A549 (cell line): ENCODE data around the gene ARL2. TPM values are rescaled to one million over a fixed set of nuclear protein-coding genes. Genes with fewer than 3 reads are reported as not detected.

Source experiments
- ATAC-seq, 2 experiments: fragments of 200-7000 bp in 1 of 2; fragments of >200 bp in 1 of 2; cut with Nextera tagmentation in 1 of 2; cut with Tn5 transposase in 1 of 2; 3 replicates each; pipeline versions ENCODE4 v1.8.0 to v1.9.1; 2018 to 2020; ENCODE audit warnings: mild to moderate bottlenecking in 1 of 2, moderate library complexity in 1 of 2
- CTCF ChIA-PET: fragments of 300-600 bp; sonication (Branson Sonifier 250); formaldehyde crosslinking; extraction: SDS; loops from one replicate; lab custom pipeline; 2021; ENCODE audit warnings: antibody characterized with exemption, inconsistent platforms; lab: Yijun Ruan, JAX
- POLR2A ChIA-PET: fragments of 350-600 bp; formaldehyde crosslinking; extraction: SDS; loops from one replicate; lab custom pipeline; 2021; ENCODE audit warnings: antibody characterized with exemption, inconsistent platforms; lab: Yijun Ruan, JAX
- DNase-seq, 2 experiments: peaks; one replicate each; pipeline versions ENCODE4 v3.0.0 to v3.0.0-alpha.2; 2011 to 2016; ENCODE audit warnings: low read depth in 1 of 2, low spot score in 1 of 2
- FAIRE-seq: peaks from 2 replicates; lab custom pipeline; 2011; peaks lifted over from hg19 to GRCh38; lab: Jason Lieb, UNC
- H3K27ac ChIP-seq, 2 experiments: fragments of >200 bp; sonication (Bioruptor Twin); formaldehyde crosslinking; 3 replicates each; pipeline ENCODE4 v1.5.1; 2016 to 2017
- H3K4me1 ChIP-seq: fragments of >200 bp; sonication (Bioruptor Twin); formaldehyde crosslinking; 3 replicates; pipeline ENCODE4 v1.6.1; 2016
- H3K4me2 ChIP-seq: fragments of >200 bp; sonication (Bioruptor Twin); formaldehyde crosslinking; 3 replicates; pipeline ENCODE4 v1.6.1; 2016
- H3K4me3 ChIP-seq: fragments of >200 bp; sonication (Bioruptor Twin); formaldehyde crosslinking; 3 replicates; pipeline ENCODE4 v1.5.1; 2016
- H3K9me3 ChIP-seq: fragments of >200 bp; sonication (Bioruptor Twin); formaldehyde crosslinking; 3 replicates; pipeline ENCODE4 v1.6.1; 2016
- BHLHE40 ChIP-seq: IDR thresholded peaks from 2 replicates; pipeline ENCODE4 v1.6.1; 2012; ENCODE audit warnings: low read depth, low read length, inconsistent platforms
- CBX8 ChIP-seq: fragments of 200-600 bp; sonication (generic); IDR thresholded peaks from 2 replicates; pipeline ENCODE4 v1.6.1; 2016
- CEBPB ChIP-seq, 2 experiments: fragments of >200 bp in 1 of 2; sonication (Bioruptor Twin) in 1 of 2; formaldehyde crosslinking in 1 of 2; IDR thresholded peaks; 2 replicates each; pipeline ENCODE4 v1.6.1; 2012 to 2016
- CHD4 ChIP-seq: fragments of 200-600 bp; sonication (generic); IDR thresholded peaks from 2 replicates; pipeline ENCODE4 v1.6.1; 2016; ENCODE audit warnings: antibody characterized with exemption, mild to moderate bottlenecking, borderline replicate concordance
- EP300 ChIP-seq, 2 experiments: fragments of >200 bp; sonication (Bioruptor Twin); formaldehyde crosslinking; IDR thresholded peaks; 2 replicates in 1 of 2; 3 replicates in 1 of 2; pipeline ENCODE4 v1.6.1; 2016 to 2017
- ESRRA ChIP-seq: fragments of 150-350 bp; IDR thresholded peaks from 2 replicates; pipeline ENCODE4 v1.6.1; 2014; ENCODE audit warnings: mild to moderate bottlenecking, low read length, borderline replicate concordance
- FOSL2 ChIP-seq, 2 experiments: fragments of 450-650 bp in 1 of 2; fragments of >200 bp in 1 of 2; sonication (Bioruptor Twin) in 1 of 2; formaldehyde crosslinking; IDR thresholded peaks; 2 replicates each; pipeline versions ENCODE4 v1.5.0 to v1.6.1; 2016 to 2020; ENCODE audit warnings: mild to moderate bottlenecking in 1 of 2, moderate library complexity in 1 of 2
- FOXS1 ChIP-seq: fragments of 250-450 bp; sonication (Bioruptor Pico); IDR thresholded peaks from 2 replicates; pipeline ENCODE4 v1.5.0; 2020; ENCODE audit warnings: mild to moderate bottlenecking, moderate library complexity
- HOXA7 ChIP-seq: fragments of 250-450 bp; sonication (Bioruptor Pico); IDR thresholded peaks from 2 replicates; pipeline ENCODE4 v1.5.0; 2020; ENCODE audit warnings: mild to moderate bottlenecking, moderate library complexity
- HOXB5 ChIP-seq: fragments of 250-450 bp; sonication (Bioruptor Pico); IDR thresholded peaks from 2 replicates; pipeline ENCODE4 v1.5.0; 2020; ENCODE audit warnings: mild to moderate bottlenecking, moderate library complexity
- JUN ChIP-seq, 2 experiments: fragments of >200 bp; sonication (Bioruptor Twin); formaldehyde crosslinking; IDR thresholded peaks; 2 replicates in 1 of 2; 3 replicates in 1 of 2; pipeline ENCODE4 v1.6.1; 2016 to 2017
- JUNB ChIP-seq: fragments of >200 bp; sonication (Bioruptor Twin); formaldehyde crosslinking; IDR thresholded peaks from 2 replicates; pipeline ENCODE4 v1.6.1; 2016
- KDM1A ChIP-seq: fragments of 200-600 bp; sonication (generic); IDR thresholded peaks from 2 replicates; pipeline ENCODE4 v1.6.1; 2016; ENCODE audit warnings: low read depth, mild to moderate bottlenecking
- KDM5A ChIP-seq: fragments of 200-600 bp; sonication (generic); IDR thresholded peaks from 2 replicates; pipeline ENCODE4 v1.6.1; 2016; ENCODE audit warnings: antibody characterized with exemption, mild to moderate bottlenecking
- MAFK ChIP-seq: fragments of 450-650 bp; IDR thresholded peaks from 2 replicates; pipeline ENCODE4 v1.6.1; 2014; ENCODE audit not compliant: partially characterized antibody
- MYC ChIP-seq: IDR thresholded peaks from 2 replicates; pipeline ENCODE4 v1.6.1; 2012; ENCODE audit warnings: mild to moderate bottlenecking, inconsistent platforms, low read length, improper control_type of control experiment, borderline replicate concordance
- PHF8 ChIP-seq: fragments of 200-600 bp; sonication (generic); IDR thresholded peaks from 2 replicates; pipeline ENCODE4 v1.6.1; 2016; ENCODE audit warnings: low read depth, mild to moderate bottlenecking, antibody characterized with exemption, moderate library complexity, borderline replicate concordance
- RAD21 ChIP-seq, 2 experiments: fragments of >200 bp in 1 of 2; sonication (Bioruptor Twin) in 1 of 2; formaldehyde crosslinking in 1 of 2; IDR thresholded peaks in 1 of 2; conservative IDR thresholded peaks in 1 of 2; 2 replicates in 1 of 2; 3 replicates in 1 of 2; pipeline ENCODE4 v1.6.1; 2012 to 2018; ENCODE audit warnings: inconsistent platforms in 1 of 2
- TFCP2L1 ChIP-seq: fragments of 250-450 bp; sonication (Bioruptor Pico); IDR thresholded peaks from 2 replicates; pipeline ENCODE4 v1.5.0; 2021; ENCODE audit warnings: mild to moderate bottlenecking
- ZNF302 ChIP-seq: fragments of 250-450 bp; sonication (Bioruptor Pico); IDR thresholded peaks from 2 replicates; pipeline ENCODE4 v1.9.0; 2021; ENCODE audit warnings: inconsistent platforms, mild to moderate bottlenecking, moderate library complexity
- ZSCAN20 ChIP-seq: fragments of 250-450 bp; sonication (Bioruptor Pico); IDR thresholded peaks from 2 replicates; pipeline ENCODE4 v1.8.0; 2022; ENCODE audit warnings: mild to moderate bottlenecking, moderate library complexity
- WGBS: methylation state at CpG from one replicate; pipeline ENCODE4 v1.1.6; 2017; ENCODE audit errors: missing lambda C conversion rate; 5-methylcytosine and 5-hydroxymethylcytosine counted together
- polyA plus RNA-seq, 4 experiments: library from polyadenylated mRNA; depleted of rRNA in 3 of 4; stranded (reverse); fragments of >200 nt; fragmentation: RNase III in 1 of 4; extraction: RNeasy Plus Mini Kit Qiagen cat#74134 plus additional on column Dnase treatment in 1 of 4; gene quantifications; 2 replicates in 3 of 4; 3 replicates in 1 of 4; pipeline ENCODE4 v1.2.3, GENCODE V29; 2011 to 2017
- TF ChIP-seq, protein P1 (sequence below): fragments of 250-450 bp; sonication (Bioruptor Pico); IDR thresholded peaks from 2 replicates; pipeline ENCODE4 v1.5.0; 2020; ENCODE audit warnings: low read depth, mild to moderate bottlenecking, moderate library complexity
- TF ChIP-seq, protein P2 (sequence below): fragments of 150-350 bp; IDR thresholded peaks from 2 replicates; pipeline ENCODE4 v1.6.1; 2014; ENCODE audit warnings: low read depth, mild to moderate bottlenecking, low read length
- TF ChIP-seq, protein P3 (sequence below): fragments of 200-600 bp; sonication (generic); IDR thresholded peaks from 2 replicates; pipeline ENCODE4 v1.6.1; 2016; ENCODE audit warnings: antibody characterized with exemption, mild to moderate bottlenecking, moderate library complexity
- TF ChIP-seq, protein P4 (sequence below): fragments of 450-650 bp; IDR thresholded peaks from 2 replicates; pipeline ENCODE4 v1.6.1; 2014; ENCODE audit warnings: antibody characterized with exemption

ARL2 gene
- polyA plus RNA-seq, 2 of the 4 experiments (the other 2 are of a cell fraction): 129 to 160 TPM

DNA sequence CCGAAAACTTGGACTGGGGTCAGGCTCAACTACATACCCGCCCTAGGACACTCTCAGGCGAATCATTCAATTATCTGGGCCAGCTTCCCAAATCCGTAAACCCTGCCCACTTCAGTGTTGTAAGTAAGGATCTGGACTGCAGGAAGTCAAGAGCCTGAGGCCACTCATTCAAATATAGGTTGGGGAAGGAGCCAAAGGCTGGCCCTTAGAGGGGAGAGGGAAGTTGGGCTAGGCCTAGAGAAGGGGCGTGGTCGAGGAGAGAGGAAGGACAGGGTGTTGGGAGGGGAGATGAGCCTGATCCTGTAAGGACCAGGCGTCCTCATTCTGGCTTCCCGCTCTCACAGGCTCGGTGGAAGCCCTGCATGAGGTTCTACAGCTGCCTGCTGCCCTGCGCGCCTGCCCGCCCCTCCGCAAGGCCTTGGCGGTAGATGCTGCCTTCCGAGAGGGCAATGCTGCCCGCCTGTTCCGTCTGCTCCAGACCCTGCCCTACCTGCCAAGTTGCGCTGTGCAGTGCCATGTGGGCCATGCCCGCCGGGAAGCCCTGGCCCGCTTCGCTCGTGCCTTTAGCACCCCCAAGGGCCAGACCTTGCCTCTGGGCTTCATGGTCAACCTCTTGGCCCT lies 30.0 kb downstream of the ARL2 start:
- Histone ChIP-seq H3K9me3 (no peaks in the 10 kb centered on the region), H3K4me1 (peaks cover 25% of the 10 kb centered on the region), H3K4me3 (no peak overlapping the region), H3K4me2 (peak overlapping the region; percentile 80; the same call in 1 of the 3 replicates), H3K27ac (no peak overlapping the region)
- FAIRE-seq (no peak), DNase-seq (no peak), ATAC-seq (no peak)
- WGBS: 92% methylated on average over 23 of the region's 23 CpGs
- no peak for TF ChIP-seq ZSCAN20 (CRISPR knock-in tag)
- TF ChIP-seq, protein P1, sequence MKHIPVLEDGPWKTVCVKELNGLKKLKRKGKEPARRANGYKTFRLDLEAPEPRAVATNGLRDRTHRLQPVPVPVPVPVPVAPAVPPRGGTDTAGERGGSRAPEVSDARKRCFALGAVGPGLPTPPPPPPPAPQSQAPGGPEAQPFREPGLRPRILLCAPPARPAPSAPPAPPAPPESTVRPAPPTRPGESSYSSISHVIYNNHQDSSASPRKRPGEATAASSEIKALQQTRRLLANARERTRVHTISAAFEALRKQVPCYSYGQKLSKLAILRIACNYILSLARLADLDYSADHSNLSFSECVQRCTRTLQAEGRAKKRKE (CRISPR knock-in tag): no peak
- TF ChIP-seq CBX8: no peak
- TF ChIP-seq HOXA7 (CRISPR knock-in tag): no peak
- TF ChIP-seq FOXS1: no peak
- TF ChIP-seq TFCP2L1 (CRISPR knock-in tag): no peak
- no peak for TF ChIP-seq JUNB
- TF ChIP-seq MYC: no peak
- ChIA-PET CTCF (interaction anchor here (1.4 to 3.2 kb wide), 2 partner anchors 17 to 30 kb away, joined by 5 to 8 read pairs; partner anchors contain the start of genes ARL2 and SNX15), POLR2A (no interaction called here)

DNA sequence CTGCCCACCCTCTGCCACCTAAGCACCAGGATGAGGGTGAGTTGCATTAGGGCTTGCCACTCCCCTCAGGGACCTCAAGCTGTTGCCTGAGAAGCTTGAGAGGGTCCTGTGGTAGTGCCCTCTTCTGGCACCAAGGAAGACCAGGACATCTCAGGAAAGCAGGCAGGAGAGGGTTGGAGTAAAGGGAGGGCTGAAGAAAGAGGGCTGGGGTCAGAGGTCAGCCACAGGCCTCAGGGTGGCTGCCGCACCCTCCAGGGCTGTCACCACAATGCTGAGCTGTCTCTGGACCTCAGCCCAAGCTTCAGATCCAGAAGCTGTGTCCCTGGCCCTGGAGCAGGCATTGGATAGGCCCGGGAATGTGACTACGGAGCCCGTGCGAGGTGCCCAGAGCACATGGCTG lies 31.1 kb downstream of the ARL2 start:
- Histone ChIP-seq H3K4me3 (no peak overlapping the region), H3K9me3 (no peaks in the 10 kb centered on the region), H3K27ac (no peak overlapping the region), H3K4me1 (peaks cover 23% of the 10 kb centered on the region), H3K4me2 (no peak overlapping the region)
- DNase-seq: no peak
- POLR2A ChIA-PET: no interaction called here
- no peak for FAIRE-seq
- CTCF ChIA-PET: interaction anchor here (1.0 to 3.2 kb wide), 5 partner anchors 18 to 286 kb away, joined by 4 to 8 read pairs (median 6); partner anchors contain the start of genes ARL2 and SNX15
- WGBS: 83% methylated on average over 5 of the region's 5 CpGs
- no peak for ATAC-seq
- no peak for TF ChIP-seq MAFK
- TF ChIP-seq KDM5A: no peak

DNA sequence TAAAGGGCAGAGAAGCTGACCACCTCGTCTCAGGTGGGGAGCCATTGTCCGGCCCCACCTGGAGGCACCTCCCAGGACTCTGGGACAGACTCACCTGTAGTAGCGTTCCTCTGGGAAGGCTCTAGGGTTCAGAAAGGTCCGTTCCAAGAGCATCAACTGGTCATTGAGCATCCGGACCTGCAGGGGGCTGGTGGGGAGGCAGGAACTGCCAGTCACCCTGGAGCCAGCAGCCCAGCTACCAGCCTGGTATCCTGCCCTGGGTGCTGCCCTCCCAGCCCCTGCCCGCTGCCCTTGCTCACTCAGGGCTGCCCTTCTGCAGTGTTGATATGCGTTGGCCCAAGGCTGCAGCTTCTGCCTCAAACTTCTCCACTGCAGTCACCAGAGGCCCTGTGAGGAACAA lies 31.8 kb downstream of the ARL2 start:
- H3K4me1 ChIP-seq: peaks cover 19% of the 10 kb centered on the region
- H3K27ac ChIP-seq: no peak overlapping the region
- FAIRE-seq (no peak), DNase-seq (no peak), ATAC-seq (no peak)
- H3K9me3 ChIP-seq: no peaks in the 10 kb centered on the region
- H3K4me2 ChIP-seq: no peak overlapping the region
- POLR2A ChIA-PET: no interaction called here
- CTCF ChIA-PET: interaction anchor here (1.0 to 3.2 kb wide), 6 partner anchors 13 to 285 kb away, joined by 4 to 10 read pairs (median 6); partner anchors contain the start of genes ARL2, NAALADL1 and SNX15
- WGBS: 97% methylated on average over 6 of the region's 7 CpGs
- H3K4me3 ChIP-seq: no peak overlapping the region
- TF ChIP-seq BHLHE40 (no peak), CHD4 (no peak), CEBPB (IDR thresholded peaks at IDR 0.05) (no peak), ZNF302 (no peak), KDM1A (no peak), HOXB5 (CRISPR knock-in tag) (no peak), RAD21 (conservative IDR thresholded peaks at IDR 0.05 in 1 of 2, IDR thresholded peaks at IDR 0.05 in 1 of 2) (no peak), JUN (IDR thresholded peaks at IDR 0.05) (no peak), FOSL2 (IDR thresholded peaks at IDR 0.05) (no peak), FOSL2 (CRISPR knock-in tag; IDR thresholded peaks at IDR 0.05) (no peak), PHF8 (no peak), ESRRA (no peak), EP300 (IDR thresholded peaks at IDR 0.05) (no peak)
- TF ChIP-seq, protein P2, sequence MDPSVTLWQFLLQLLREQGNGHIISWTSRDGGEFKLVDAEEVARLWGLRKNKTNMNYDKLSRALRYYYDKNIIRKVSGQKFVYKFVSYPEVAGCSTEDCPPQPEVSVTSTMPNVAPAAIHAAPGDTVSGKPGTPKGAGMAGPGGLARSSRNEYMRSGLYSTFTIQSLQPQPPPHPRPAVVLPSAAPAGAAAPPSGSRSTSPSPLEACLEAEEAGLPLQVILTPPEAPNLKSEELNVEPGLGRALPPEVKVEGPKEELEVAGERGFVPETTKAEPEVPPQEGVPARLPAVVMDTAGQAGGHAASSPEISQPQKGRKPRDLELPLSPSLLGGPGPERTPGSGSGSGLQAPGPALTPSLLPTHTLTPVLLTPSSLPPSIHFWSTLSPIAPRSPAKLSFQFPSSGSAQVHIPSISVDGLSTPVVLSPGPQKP: no peak
- TF ChIP-seq, protein P3, sequence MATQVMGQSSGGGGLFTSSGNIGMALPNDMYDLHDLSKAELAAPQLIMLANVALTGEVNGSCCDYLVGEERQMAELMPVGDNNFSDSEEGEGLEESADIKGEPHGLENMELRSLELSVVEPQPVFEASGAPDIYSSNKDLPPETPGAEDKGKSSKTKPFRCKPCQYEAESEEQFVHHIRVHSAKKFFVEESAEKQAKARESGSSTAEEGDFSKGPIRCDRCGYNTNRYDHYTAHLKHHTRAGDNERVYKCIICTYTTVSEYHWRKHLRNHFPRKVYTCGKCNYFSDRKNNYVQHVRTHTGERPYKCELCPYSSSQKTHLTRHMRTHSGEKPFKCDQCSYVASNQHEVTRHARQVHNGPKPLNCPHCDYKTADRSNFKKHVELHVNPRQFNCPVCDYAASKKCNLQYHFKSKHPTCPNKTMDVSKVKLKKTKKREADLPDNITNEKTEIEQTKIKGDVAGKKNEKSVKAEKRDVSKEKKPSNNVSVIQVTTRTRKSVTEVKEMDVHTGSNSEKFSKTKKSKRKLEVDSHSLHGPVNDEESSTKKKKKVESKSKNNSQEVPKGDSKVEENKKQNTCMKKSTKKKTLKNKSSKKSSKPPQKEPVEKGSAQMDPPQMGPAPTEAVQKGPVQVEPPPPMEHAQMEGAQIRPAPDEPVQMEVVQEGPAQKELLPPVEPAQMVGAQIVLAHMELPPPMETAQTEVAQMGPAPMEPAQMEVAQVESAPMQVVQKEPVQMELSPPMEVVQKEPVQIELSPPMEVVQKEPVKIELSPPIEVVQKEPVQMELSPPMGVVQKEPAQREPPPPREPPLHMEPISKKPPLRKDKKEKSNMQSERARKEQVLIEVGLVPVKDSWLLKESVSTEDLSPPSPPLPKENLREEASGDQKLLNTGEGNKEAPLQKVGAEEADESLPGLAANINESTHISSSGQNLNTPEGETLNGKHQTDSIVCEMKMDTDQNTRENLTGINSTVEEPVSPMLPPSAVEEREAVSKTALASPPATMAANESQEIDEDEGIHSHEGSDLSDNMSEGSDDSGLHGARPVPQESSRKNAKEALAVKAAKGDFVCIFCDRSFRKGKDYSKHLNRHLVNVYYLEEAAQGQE: no peak
- TF ChIP-seq, protein P1 (CRISPR knock-in tag): no peak
- TF ChIP-seq, protein P4, sequence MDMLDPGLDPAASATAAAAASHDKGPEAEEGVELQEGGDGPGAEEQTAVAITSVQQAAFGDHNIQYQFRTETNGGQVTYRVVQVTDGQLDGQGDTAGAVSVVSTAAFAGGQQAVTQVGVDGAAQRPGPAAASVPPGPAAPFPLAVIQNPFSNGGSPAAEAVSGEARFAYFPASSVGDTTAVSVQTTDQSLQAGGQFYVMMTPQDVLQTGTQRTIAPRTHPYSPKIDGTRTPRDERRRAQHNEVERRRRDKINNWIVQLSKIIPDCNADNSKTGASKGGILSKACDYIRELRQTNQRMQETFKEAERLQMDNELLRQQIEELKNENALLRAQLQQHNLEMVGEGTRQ: no peak
